Measurements from ENCODE around the gene EFNA5.

The EFNA5 gene

GRCh38 chr5:107524111-107524510, 146.6 kb downstream of the EFNA5 start:
- no peaks in the 10 kb centered on the region for H3K9me3 ChIP-seq (ENCODE audit: severe bottlenecking)
- H3K27ac ChIP-seq, result no peak overlapping the region

GRCh38 chr5:107523029-107523680, 147.6 kb downstream of the EFNA5 start:
- no peak overlapping the region for H3K27ac ChIP-seq
- no peak for TF ChIP-seq CTCF (IDR thresholded peaks at IDR 0.05; ENCODE audit: low read depth, low read length)
- no peaks in the 10 kb centered on the region for H3K9me3 ChIP-seq (ENCODE audit: severe bottlenecking)
- no peaks in the 10 kb centered on the region for H3K36me3 ChIP-seq
- no peak for DNase-seq
- no peak overlapping the region for H3K4me3 ChIP-seq (ENCODE audit: low read depth, low read length)
- H3K27me3 ChIP-seq (ENCODE audit: insufficient read depth, low read depth, severe bottlenecking), result no peaks in the 10 kb centered on the region

More at GRCh38 chr5:107524111-107524510, 146.6 kb downstream of the EFNA5 start:
- H3K36me3 ChIP-seq, result no peaks in the 10 kb centered on the region
- no peaks in the 10 kb centered on the region for H3K27me3 ChIP-seq (ENCODE audit: insufficient read depth, low read depth, severe bottlenecking)
- H3K4me3 ChIP-seq (ENCODE audit: low read depth, low read length), result no peak overlapping the region
- no peak for TF ChIP-seq CTCF (IDR thresholded peaks at IDR 0.05; ENCODE audit: low read depth, low read length)
- no peak for DNase-seq

GRCh38 chr5:107522456-107522855, 148.3 kb downstream of the EFNA5 start:
- H3K27me3 ChIP-seq (ENCODE audit: insufficient read depth, low read depth, severe bottlenecking), result no peaks in the 10 kb centered on the region
- H3K36me3 ChIP-seq, result no peaks in the 10 kb centered on the region
- no peak for TF ChIP-seq CTCF (IDR thresholded peaks at IDR 0.05; ENCODE audit: low read depth, low read length)
- no peak overlapping the region for H3K4me3 ChIP-seq (ENCODE audit: low read depth, low read length)
- H3K27ac ChIP-seq, result no peak overlapping the region
- H3K9me3 ChIP-seq (ENCODE audit: severe bottlenecking), result no peaks in the 10 kb centered on the region
- no peak for DNase-seq

GRCh38 chr5:107519900-107520354, 150.8 kb downstream of the EFNA5 start:
- no peak for TF ChIP-seq CTCF (IDR thresholded peaks at IDR 0.05; ENCODE audit: low read depth, low read length)
- Histone ChIP-seq H3K27me3 (ENCODE audit: insufficient read depth, low read depth, severe bottlenecking) (no peaks in the 10 kb centered on the region), H3K36me3 (no peaks in the 10 kb centered on the region), H3K9me3 (ENCODE audit: severe bottlenecking) (no peaks in the 10 kb centered on the region), H3K4me3 (ENCODE audit: low read depth, low read length) (no peak overlapping the region), H3K27ac (no peak overlapping the region)
- DNase-seq, result no peak

- Histone ChIP-seq H3K27ac (no peak overlapping the region), H3K27me3 (ENCODE audit: insufficient read depth, low read depth, severe bottlenecking) (no peaks in the 10 kb centered on the region), H3K36me3 (no peaks in the 10 kb centered on the region), H3K4me3 (ENCODE audit: low read depth, low read length) (no peak overlapping the region), H3K9me3 (ENCODE audit: severe bottlenecking) (no peaks in the 10 kb centered on the region)
- no peak for DNase-seq
- TF ChIP-seq CTCF (IDR thresholded peaks at IDR 0.05; ENCODE audit: low read depth, low read length), result no peak
Observed at GRCh38 chr5:107518616-107519015, 152.1 kb downstream of the EFNA5 start.

- TF ChIP-seq CTCF (IDR thresholded peaks at IDR 0.05; ENCODE audit: low read depth, low read length), result no peak
- no peak overlapping the region for H3K4me3 ChIP-seq (ENCODE audit: low read depth, low read length)
- H3K27ac ChIP-seq, result no peak overlapping the region
- no peaks in the 10 kb centered on the region for H3K27me3 ChIP-seq (ENCODE audit: insufficient read depth, low read depth, severe bottlenecking)
- DNase-seq, result no peak
- no peaks in the 10 kb centered on the region for H3K36me3 ChIP-seq
- H3K9me3 ChIP-seq (ENCODE audit: severe bottlenecking), result no peaks in the 10 kb centered on the region
Observed at GRCh38 chr5:107518190-107518589, 152.5 kb downstream of the EFNA5 start.

Measured in WERI-Rb-1 (cell line).